Measurements from ENCODE around the gene SNX6. TPM values are rescaled to one million over a fixed set of nuclear protein-coding genes. Genes with fewer than 3 reads are reported as not detected.

The SNX6 gene
- total RNA-seq, 1 donor from 2014 or later: 365 TPM

- Histone ChIP-seq H3K79me2 (ENCODE audit: low read depth) (no peaks in the 10 kb centered on the region), H3K9ac (no peak overlapping the region), H3F3A (ENCODE audit: low read depth) (no peaks in the 10 kb centered on the region), H3K4me2 (no peak overlapping the region), H3K4me1 (no peaks in the 10 kb centered on the region), H2AFZ (replicated peaks) (no peak overlapping the region), H3K27ac (no peak overlapping the region), H3K4me3 (no peak overlapping the region), H3K9me3 (ENCODE audit: low read depth) (no peaks in the 10 kb centered on the region), H3K27me3 (no peaks in the 10 kb centered on the region), H3K36me3 (no peaks in the 10 kb centered on the region), H4K20me1 (ENCODE audit: low read depth) (no peaks in the 10 kb centered on the region)
- H3K9me3 Mint-ChIP-seq: no peaks in the 10 kb centered on the region
- H3K4me1 Mint-ChIP-seq: no peaks in the 10 kb centered on the region
- TF ChIP-seq EZH2phosphoT487 (IDR thresholded peaks at IDR 0.05): no peak
- H3K4me3 Mint-ChIP-seq: no peak overlapping the region
- no peak overlapping the region for H3K27ac Mint-ChIP-seq
- DNase-seq (ENCODE audit: low spot score): no peak
- H3K36me3 Mint-ChIP-seq: no peaks in the 10 kb centered on the region
- no peaks in the 10 kb centered on the region for H3K27me3 Mint-ChIP-seq (ENCODE audit: insufficient read depth, low read depth)
Measured at GRCh38 chr14:34668111-34668510, 38.2 kb upstream of the SNX6 start.

DNA sequence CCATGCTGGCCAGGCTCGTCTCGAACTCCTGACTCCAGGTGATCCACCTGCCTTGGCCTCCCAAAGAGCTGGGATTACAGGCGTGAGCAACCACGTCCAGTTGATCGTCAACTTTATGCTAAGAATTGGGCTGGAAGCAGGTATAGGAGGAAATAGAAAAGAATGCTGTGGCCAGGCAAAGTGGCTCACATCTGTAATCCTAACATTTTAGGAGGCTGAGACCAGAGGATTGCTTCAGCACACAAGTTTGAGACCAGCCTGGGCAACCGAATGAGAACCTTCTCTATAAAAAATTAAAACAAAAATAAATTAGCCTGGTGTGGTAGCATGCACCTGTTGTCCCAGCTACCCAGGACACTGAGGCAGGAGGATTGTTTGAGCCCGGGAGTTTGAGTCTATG, 37.1 kb upstream of the SNX6 start:
- H3K27me3 Mint-ChIP-seq (ENCODE audit: insufficient read depth, low read depth): no peaks in the 10 kb centered on the region
- no peak for DNase-seq (ENCODE audit: low spot score)
- H3K4me1 Mint-ChIP-seq: no peaks in the 10 kb centered on the region
- no peak overlapping the region for H2AFZ ChIP-seq (replicated peaks)
- no peak for TF ChIP-seq EZH2phosphoT487 (IDR thresholded peaks at IDR 0.05)
- TF ChIP-seq EZH2 (IDR thresholded peaks at IDR 0.05): no peak
- TF ChIP-seq, protein P1, sequence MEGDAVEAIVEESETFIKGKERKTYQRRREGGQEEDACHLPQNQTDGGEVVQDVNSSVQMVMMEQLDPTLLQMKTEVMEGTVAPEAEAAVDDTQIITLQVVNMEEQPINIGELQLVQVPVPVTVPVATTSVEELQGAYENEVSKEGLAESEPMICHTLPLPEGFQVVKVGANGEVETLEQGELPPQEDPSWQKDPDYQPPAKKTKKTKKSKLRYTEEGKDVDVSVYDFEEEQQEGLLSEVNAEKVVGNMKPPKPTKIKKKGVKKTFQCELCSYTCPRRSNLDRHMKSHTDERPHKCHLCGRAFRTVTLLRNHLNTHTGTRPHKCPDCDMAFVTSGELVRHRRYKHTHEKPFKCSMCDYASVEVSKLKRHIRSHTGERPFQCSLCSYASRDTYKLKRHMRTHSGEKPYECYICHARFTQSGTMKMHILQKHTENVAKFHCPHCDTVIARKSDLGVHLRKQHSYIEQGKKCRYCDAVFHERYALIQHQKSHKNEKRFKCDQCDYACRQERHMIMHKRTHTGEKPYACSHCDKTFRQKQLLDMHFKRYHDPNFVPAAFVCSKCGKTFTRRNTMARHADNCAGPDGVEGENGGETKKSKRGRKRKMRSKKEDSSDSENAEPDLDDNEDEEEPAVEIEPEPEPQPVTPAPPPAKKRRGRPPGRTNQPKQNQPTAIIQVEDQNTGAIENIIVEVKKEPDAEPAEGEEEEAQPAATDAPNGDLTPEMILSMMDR (IDR thresholded peaks at IDR 0.05): no peak
- no peak overlapping the region for H3K4me2 ChIP-seq
- no peak overlapping the region for H3K9ac ChIP-seq
- no peak overlapping the region for H3K27ac Mint-ChIP-seq
- no peaks in the 10 kb centered on the region for H3K9me3 Mint-ChIP-seq
- no peaks in the 10 kb centered on the region for H3K36me3 ChIP-seq
- no peak overlapping the region for H3K27ac ChIP-seq
- H3K4me3 Mint-ChIP-seq: no peak overlapping the region
- no peaks in the 10 kb centered on the region for H3K9me3 ChIP-seq (ENCODE audit: low read depth)
- H3K27me3 ChIP-seq: no peaks in the 10 kb centered on the region
- H3K79me2 ChIP-seq (ENCODE audit: low read depth): no peaks in the 10 kb centered on the region
- no peaks in the 10 kb centered on the region for H3K4me1 ChIP-seq
- no peak overlapping the region for H3K4me3 ChIP-seq
- H3K36me3 Mint-ChIP-seq: no peaks in the 10 kb centered on the region
- no peaks in the 10 kb centered on the region for H3F3A ChIP-seq (ENCODE audit: low read depth)
- no peaks in the 10 kb centered on the region for H4K20me1 ChIP-seq (ENCODE audit: low read depth)

GRCh38 chr14:34665785-34666435, 36.0 kb upstream of the SNX6 start:
- no peaks in the 10 kb centered on the region for H3K4me1 Mint-ChIP-seq
- Histone ChIP-seq H3K4me3 (no peak overlapping the region), H3K4me1 (no peaks in the 10 kb centered on the region), H3K36me3 (no peaks in the 10 kb centered on the region), H3K27me3 (no peaks in the 10 kb centered on the region), H4K20me1 (ENCODE audit: low read depth) (no peaks in the 10 kb centered on the region), H3K9me3 (ENCODE audit: low read depth) (no peaks in the 10 kb centered on the region), H3K9ac (no peak overlapping the region), H3K27ac (no peak overlapping the region), H2AFZ (replicated peaks) (no peak overlapping the region), H3K79me2 (ENCODE audit: low read depth) (no peaks in the 10 kb centered on the region), H3F3A (ENCODE audit: low read depth) (no peaks in the 10 kb centered on the region), H3K4me2 (no peak overlapping the region)
- no peaks in the 10 kb centered on the region for H3K36me3 Mint-ChIP-seq
- no peaks in the 10 kb centered on the region for H3K27me3 Mint-ChIP-seq (ENCODE audit: insufficient read depth, low read depth)
- no peak overlapping the region for H3K27ac Mint-ChIP-seq
- H3K9me3 Mint-ChIP-seq: no peaks in the 10 kb centered on the region
- no peak overlapping the region for H3K4me3 Mint-ChIP-seq
- TF ChIP-seq EZH2phosphoT487 (IDR thresholded peaks at IDR 0.05): no peak
- no peak for TF ChIP-seq EZH2 (IDR thresholded peaks at IDR 0.05)
- TF ChIP-seq, protein P1 (IDR thresholded peaks at IDR 0.05): no peak
- DNase-seq (ENCODE audit: low spot score): no peak

DNA sequence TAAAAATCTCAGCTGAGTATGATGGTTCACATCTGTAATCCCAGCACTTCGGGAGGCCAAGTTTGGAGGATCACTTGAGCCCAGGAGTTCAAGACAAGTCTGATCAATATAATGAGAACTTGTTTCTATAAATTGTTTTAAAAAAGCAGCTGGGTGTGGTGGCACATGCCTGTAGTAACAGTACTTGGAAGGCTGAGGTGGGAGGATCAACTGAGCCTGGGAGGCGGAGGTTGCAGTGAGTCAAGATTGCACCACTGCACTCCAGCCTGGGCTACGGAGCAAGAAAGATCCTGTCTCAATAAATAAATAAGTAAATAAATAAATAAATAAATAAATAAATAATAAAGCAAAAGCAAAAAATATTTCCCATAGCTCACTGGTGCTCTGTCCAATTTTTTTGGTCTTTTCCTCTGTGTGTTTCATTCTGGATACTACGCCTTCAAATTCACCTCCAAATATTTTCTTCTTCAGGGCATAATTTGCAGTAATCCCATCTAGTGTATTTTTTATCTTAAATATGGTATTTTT, 32.7 kb upstream of the SNX6 start:
- H3F3A ChIP-seq (ENCODE audit: low read depth): no peaks in the 10 kb centered on the region
- no peak for DNase-seq (ENCODE audit: low spot score)
- H3K4me1 Mint-ChIP-seq: no peaks in the 10 kb centered on the region
- no peaks in the 10 kb centered on the region for H3K36me3 Mint-ChIP-seq
- no peak overlapping the region for H2AFZ ChIP-seq (replicated peaks)
- H3K9ac ChIP-seq: no peak overlapping the region
- H4K20me1 ChIP-seq (ENCODE audit: low read depth): no peaks in the 10 kb centered on the region
- H3K27ac Mint-ChIP-seq: no peak overlapping the region
- no peaks in the 10 kb centered on the region for H3K9me3 Mint-ChIP-seq
- no peaks in the 10 kb centered on the region for H3K79me2 ChIP-seq (ENCODE audit: low read depth)
- no peaks in the 10 kb centered on the region for H3K27me3 ChIP-seq
- H3K36me3 ChIP-seq: no peaks in the 10 kb centered on the region
- no peaks in the 10 kb centered on the region for H3K9me3 ChIP-seq (ENCODE audit: low read depth)
- no peaks in the 10 kb centered on the region for H3K4me1 ChIP-seq
- H3K27me3 Mint-ChIP-seq (ENCODE audit: insufficient read depth, low read depth): no peaks in the 10 kb centered on the region
- no peak overlapping the region for H3K4me3 ChIP-seq
- no peak overlapping the region for H3K27ac ChIP-seq
- H3K4me3 Mint-ChIP-seq: no peak overlapping the region
- TF ChIP-seq EZH2 (IDR thresholded peaks at IDR 0.05): no peak
- no peak for TF ChIP-seq EZH2phosphoT487 (IDR thresholded peaks at IDR 0.05)
- no peak overlapping the region for H3K4me2 ChIP-seq

Measured in neural progenitor cell (in vitro differentiated cells).